Left colon (tissue), 2 donors: ENCODE results near the gene RNASE7. TPM values are rescaled to one million over a fixed set of nuclear protein-coding genes. Genes with fewer than 3 reads are reported as not detected.
A peak's percentile ranks its signal among the peaks of the same experiment; 100 is the strongest.
"Not testable (repeated sequence)": the region's sequence is repeated elsewhere in the genome, so short reads cannot be mapped to it uniquely, and the experiment has no call there.

Experiments
- ATAC-seq: fragments of 200-7000 bp; cut with Tn5 transposase; one replicate; pipeline ENCODE4 v1.9.1; 2020; ENCODE audit warnings: mild to moderate bottlenecking, moderate library complexity
- DNase-seq, 2 donors: peaks; one replicate each; pipeline ENCODE4 v3.0.0-alpha.2; 2020
- intact Hi-C, 2 donors: fragments of 100-400 bp; cut with DNase I in 1 of 2; cut with micrococcal nuclease in 1 of 2; formaldehyde crosslinking; loops; one replicate each; pipeline versions ENCODE4 v1.11.2 to v1.14.0; 2022; cut with DNase I, micrococcal nuclease
- long read RNA-seq: library from polyadenylated mRNA; unstranded; transcript quantifications from one replicate; pipeline ENCODE4 v2.0.0, GENCODE V29; 2021
- total RNA-seq, 2 donors: library from RNA; stranded (reverse); fragmentation: NEBNext Ultra II Directional; extraction: Animal tissue kit (Norgen Biotek cat#: 25700); gene quantifications; one replicate each; pipeline ENCODE4 v1.2.1, GENCODE V29; 2021
- donor health status: DM: no; HTN: no; CAD: no.
- donor health status: DM: yes; HTN: yes; CAD: no.

The RNASE7 gene
- under 1 TPM in 1 of 2 donors, not detected in 1; 0.31 TPM for total RNA-seq
- long read RNA-seq = 0 reads

- DNase-seq (no peak), ATAC-seq (no peak)
- intact Hi-C loops = loop anchor here in 1 of 2 donors (5.0 kb wide), 1 partner anchor 185 kb away; no protein-coding TSS in a partner anchor
These were observed at the start of gene RNASE7 for GRCh38 chr14:21041676-21042433. Gene RNASE7 (plus strand): TSS chr14:21042362. CDS start chr14:21042993, 631 bp downstream.

- intact Hi-C loops = no loop called here
- ATAC-seq = no peak
- DNase-seq = no peak
These were observed 45.6 kb upstream of the RNASE7 start for GRCh38 chr14:20996521-20996920.

GRCh38 chr14:20997115-20997514 lies 45.0 kb upstream of the RNASE7 start:
- no peak for DNase-seq

GRCh38 chr14:20997564-20997963 lies 44.6 kb upstream of the RNASE7 start:
- intact Hi-C loops = no loop called here

More at GRCh38 chr14:20997115-20997514, 45.0 kb upstream of the RNASE7 start:
- intact Hi-C loops = no loop called here
- peak; percentile 33 for ATAC-seq

GRCh38 chr14:20998139-20998538 lies 44.0 kb upstream of the RNASE7 start:
- ATAC-seq (peak; percentile 46), DNase-seq (no peak)
- intact Hi-C loops = no loop called here

More at GRCh38 chr14:20997564-20997963, 44.6 kb upstream of the RNASE7 start:
- no peak for DNase-seq
- no peak for ATAC-seq

GRCh38 chr14:20998674-20999366 lies 43.3 kb upstream of the RNASE7 start, which contains the start of gene SLC39A2:
Gene SLC39A2 (plus strand): TSS chr14:20999293. CDS start chr14:20999447, 154 bp downstream.
- intact Hi-C loops = no loop called here
- DNase-seq (peak; percentile 79 to 84), ATAC-seq (peak; percentile 75)

- intact Hi-C loops = no loop called here
- no peak for DNase-seq
- peak; percentile 21 for ATAC-seq
These were observed 42.6 kb upstream of the RNASE7 start for GRCh38 chr14:20999591-20999990.

GRCh38 chr14:21001218-21001617 lies 40.9 kb upstream of the RNASE7 start:
- DNase-seq (peak; percentile 52), ATAC-seq (peak; percentile 38)
- intact Hi-C loops = no loop called here

- intact Hi-C loops = no loop called here
- ATAC-seq (no peak), DNase-seq (no peak)
These were observed 38.3 kb upstream of the RNASE7 start for GRCh38 chr14:21003788-21004346.

- DNase-seq, ATAC-seq: not testable (repeated sequence)
- intact Hi-C loops = loop anchor here (5.0 to 10.0 kb wide), 3 partner anchors 43 to 98 kb away; partner anchors contain the start of gene ZNF219 (in 1 of the 2)
These were observed 32.4 kb upstream of the RNASE7 start for GRCh38 chr14:21009721-21010120.

GRCh38 chr14:21011136-21011535 lies 31.0 kb upstream of the RNASE7 start:
- intact Hi-C loops = loop anchor here (5.0 to 10.0 kb wide), 3 partner anchors 41 to 96 kb away; partner anchors contain the start of gene ZNF219 (in 1 of the 2)
- no peak for DNase-seq
- ATAC-seq = no peak

GRCh38 chr14:21014761-21015190 lies 27.4 kb upstream of the RNASE7 start:
- DNase-seq (peak; percentile 77 to 89), ATAC-seq (peak; percentile 84)
- intact Hi-C loops = loop anchor here (5.0 to 10.0 kb wide), 3 partner anchors 38 to 93 kb away; partner anchors contain the start of gene ZNF219 (in 1 of the 2)

GRCh38 chr14:21015312-21015711 lies 26.9 kb upstream of the RNASE7 start:
- intact Hi-C loops = loop anchor here in 1 of 2 donors (10.0 kb wide), 1 partner anchor 79 kb away; the partner anchor contains the start of gene ZNF219
- DNase-seq = no peak
- no peak for ATAC-seq

- DNase-seq (no peak), ATAC-seq (no peak)
- intact Hi-C loops = loop anchor here in 1 of 2 donors (10.0 kb wide), 1 partner anchor 78 kb away; the partner anchor contains the start of gene ZNF219
These were observed 25.6 kb upstream of the RNASE7 start for GRCh38 chr14:21016413-21017190.

GRCh38 chr14:21017528-21018245 lies 24.5 kb upstream of the RNASE7 start:
- intact Hi-C loops = loop anchor here in 1 of 2 donors (10.0 kb wide), 1 partner anchor 77 kb away; the partner anchor contains the start of gene ZNF219
- ATAC-seq = no peak
- DNase-seq = no peak

GRCh38 chr14:21018286-21018685 lies 23.9 kb upstream of the RNASE7 start:
- DNase-seq (no peak), ATAC-seq (no peak)
- intact Hi-C loops = loop anchor here in 1 of 2 donors (10.0 kb wide), 1 partner anchor 77 kb away; the partner anchor contains the start of gene ZNF219

- DNase-seq = no peak
- intact Hi-C loops = loop anchor here in 1 of 2 donors (10.0 kb wide), 1 partner anchor 76 kb away; the partner anchor contains the start of gene ZNF219
- no peak for ATAC-seq
These were observed 23.4 kb upstream of the RNASE7 start for GRCh38 chr14:21018781-21019180.
